Stimulated activated CD8-positive, alpha-beta memory T cell treated with anti-CD3 and anti-CD28 coated beads, Interleukin-12 subunit alpha, Interleukin-12 subunit beta, amount 100 ng/mL, for 4 hours (primary cell): ENCODE data around the gene GJD2.

Experiments used
- DNase-seq: peaks from one replicate; pipeline ENCODE4 v3.0.0-alpha.2; 2020; ENCODE audit warnings: low read depth

Gene GJD2

GRCh38 chr15:34724481-34724880, 30.3 kb downstream of the GJD2 start:
- no peak for DNase-seq

DNA sequence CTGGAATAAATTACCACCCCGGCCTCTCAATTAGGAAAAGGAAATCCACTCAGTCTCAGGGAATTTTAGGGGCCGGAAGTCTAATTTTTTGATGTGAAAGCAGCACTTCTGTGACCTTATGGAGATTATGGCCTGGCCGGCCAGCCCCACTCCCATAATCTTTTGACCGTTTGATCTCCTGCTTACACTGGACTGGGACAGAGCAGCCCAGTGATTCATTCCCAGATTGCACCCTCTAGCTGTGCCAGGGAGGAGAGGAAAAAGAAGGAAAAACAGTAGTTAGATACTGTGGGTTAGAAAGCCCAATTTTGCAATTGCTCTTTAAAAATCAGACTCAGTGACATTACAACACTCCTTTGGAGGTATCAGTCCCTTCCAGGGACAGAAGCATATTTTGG, 32.4 kb downstream of the GJD2 start:
- no peak for DNase-seq

GRCh38 chr15:34721802-34722438, 32.9 kb downstream of the GJD2 start:
- DNase-seq = no peak

GRCh38 chr15:34721157-34721801, 33.5 kb downstream of the GJD2 start:
- no peak for DNase-seq

DNA sequence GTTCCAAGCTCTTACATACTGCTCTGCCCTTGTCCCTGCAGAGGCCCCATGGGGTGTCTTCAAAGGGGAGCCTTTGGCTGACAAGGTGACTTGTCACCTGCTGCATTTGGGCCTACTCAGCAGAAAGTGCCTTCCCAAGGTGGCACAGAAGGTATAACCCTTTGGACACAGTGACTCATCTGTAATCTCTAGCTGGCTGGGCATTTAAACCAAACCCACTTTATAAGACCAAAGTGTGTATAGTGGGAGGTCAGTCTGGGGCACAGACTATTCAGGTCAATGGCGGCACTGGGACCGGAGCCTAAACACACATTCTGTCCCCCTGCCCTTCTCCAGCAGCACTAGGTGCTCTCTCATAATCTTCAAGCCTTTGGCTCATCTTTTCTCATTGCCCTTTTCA, 35.1 kb downstream of the GJD2 start:
- no peak for DNase-seq

DNA sequence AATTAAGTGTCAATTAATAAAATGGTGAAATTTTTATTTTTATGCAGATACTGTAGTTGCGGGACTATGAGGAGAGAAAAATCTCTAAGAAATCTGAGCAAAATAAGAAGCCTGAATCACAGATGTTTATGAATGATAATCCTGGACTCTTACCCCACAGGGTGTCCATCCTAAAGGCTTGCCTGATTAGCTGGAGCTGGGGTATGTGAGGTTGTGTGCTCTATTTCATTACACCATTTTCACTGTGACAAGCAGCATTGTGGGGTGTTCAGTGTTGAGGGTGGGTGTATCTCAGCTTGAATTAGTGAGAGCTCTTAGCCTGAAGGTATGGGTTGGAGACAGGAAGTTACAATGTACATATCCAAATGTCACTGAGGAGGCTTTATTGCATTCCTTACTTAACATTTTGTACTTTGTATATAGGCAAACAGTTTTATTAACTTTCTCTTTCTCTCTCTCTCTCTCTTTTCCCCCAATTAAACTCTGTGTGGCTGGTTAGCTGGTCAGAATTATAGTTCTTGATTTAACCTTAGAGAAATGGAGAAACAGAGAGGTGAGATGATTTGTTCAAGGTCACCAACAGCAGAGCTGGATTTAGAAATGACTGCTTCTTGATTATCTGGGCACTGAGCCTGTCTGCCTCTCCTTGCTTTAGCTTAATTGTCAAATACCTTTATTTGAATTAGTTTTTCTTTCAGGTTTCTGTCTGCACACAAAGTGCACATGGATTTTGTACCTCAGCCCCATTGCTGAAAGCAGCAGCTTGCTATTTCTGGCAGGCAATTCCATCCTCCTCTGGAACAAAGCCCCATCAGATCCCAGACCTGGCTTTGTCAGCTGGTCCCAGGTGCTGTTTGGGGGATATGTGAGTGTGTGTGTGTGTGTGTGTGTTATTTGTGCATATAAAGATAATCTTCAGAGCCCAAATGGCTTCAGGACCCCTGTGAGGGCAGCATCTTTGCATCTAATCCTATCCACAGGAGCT, 35.8 kb downstream of the GJD2 start:
- no peak for DNase-seq

- no peak for DNase-seq
Measured at GRCh38 chr15:34717729-34718128, 37.1 kb downstream of the GJD2 start.

DNA sequence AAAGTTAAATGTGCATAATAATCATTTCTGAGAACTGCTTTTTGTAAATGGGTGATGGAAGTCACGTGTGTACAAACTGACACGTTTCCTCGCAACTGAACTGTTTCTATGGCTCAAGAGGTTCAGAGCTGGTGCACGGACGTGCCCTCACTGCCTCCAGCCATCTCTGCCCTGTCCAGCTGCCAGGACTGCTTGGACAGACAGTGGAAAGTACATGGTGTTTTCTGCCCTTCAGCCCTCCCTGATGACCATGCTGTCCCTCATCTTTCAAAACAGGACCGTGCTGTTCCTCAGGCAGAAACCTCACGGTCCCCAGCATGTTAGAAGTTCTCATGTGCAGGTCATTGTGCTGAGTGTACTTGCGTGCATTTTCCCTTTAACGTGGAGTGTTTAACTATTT, 38.7 kb downstream of the GJD2 start:
- no peak for DNase-seq

DNA sequence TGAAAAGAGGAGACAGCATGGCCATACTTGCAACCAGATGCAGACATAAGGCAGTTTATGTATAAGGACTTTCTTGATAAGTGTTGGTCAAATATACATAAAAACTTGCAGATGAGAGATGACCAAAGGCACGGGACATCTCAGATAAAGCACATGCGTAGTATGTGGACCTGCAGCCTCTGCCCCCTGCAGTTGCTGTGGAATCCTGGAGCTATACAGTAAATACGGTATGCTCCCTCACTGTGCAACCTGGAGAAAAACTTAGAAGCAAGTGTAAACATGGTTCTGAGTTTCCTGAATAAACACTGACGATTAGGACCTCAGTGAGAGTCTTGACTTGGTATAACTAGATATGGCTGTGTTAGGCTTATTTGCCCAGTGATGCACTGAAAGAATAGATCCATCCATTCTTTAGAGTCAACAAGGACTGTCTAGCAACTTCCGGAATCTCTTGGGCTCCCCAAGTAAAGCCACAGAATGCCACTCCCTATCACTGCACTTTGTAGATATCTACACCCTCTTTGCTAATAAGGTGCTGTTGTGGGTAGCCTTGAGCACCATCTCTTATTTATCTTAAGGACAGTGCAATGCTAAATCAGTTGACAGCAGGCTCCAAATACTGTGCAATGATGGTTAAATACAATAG, 40.2 kb downstream of the GJD2 start:
- DNase-seq = no peak

GRCh38 chr15:34713635-34714034, 41.2 kb downstream of the GJD2 start:
- no peak for DNase-seq

- no peak for DNase-seq
Measured at GRCh38 chr15:34709866-34710265, 44.9 kb downstream of the GJD2 start.

DNA sequence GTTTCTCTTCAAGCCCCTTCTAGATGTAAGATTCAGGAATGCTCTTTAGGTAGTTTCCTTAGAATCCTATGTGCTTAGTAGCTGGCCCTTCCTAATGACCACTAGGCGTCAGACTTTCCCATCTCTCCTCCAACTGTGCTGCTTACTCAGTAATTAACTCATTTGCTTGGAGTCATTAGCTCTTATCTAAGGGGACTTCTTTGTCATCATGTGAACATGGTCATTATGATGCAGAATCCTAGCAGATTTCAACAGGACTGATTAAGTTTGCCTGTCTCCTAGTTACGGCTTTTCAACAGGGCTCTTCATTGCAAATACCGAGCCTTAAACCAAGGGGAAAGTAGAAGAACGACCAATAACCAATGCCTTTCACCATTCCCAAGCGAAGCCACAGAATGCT, 46.4 kb downstream of the GJD2 start:
- no peak for DNase-seq

- DNase-seq = no peak
Measured at GRCh38 chr15:34701536-34701935, 53.3 kb downstream of the GJD2 start.
